Fibroblast of skin of scalp (primary cell): ENCODE results near the gene M1AP. TPM values are rescaled to one million over a fixed set of nuclear protein-coding genes. Genes with fewer than 3 reads are reported as not detected.

Experiments
- DNase-seq: peaks from one replicate; pipeline ENCODE4 v3.0.0-alpha.2; 2013
- polyA plus RNA-seq, 2 experiments: library from polyadenylated mRNA; unstranded; fragments of 120-200 nt; gene quantifications; one replicate each; pipeline ENCODE4 v1.2.1, GENCODE V29; 2013; ENCODE audit not compliant: insufficient read length in 2 of 2

The M1AP gene
- polyA plus RNA-seq (2013, experiment 1 of 2; ENCODE audit: insufficient read length), result not detected
- not detected for polyA plus RNA-seq (2013, experiment 2 of 2; ENCODE audit: insufficient read length)

GRCh38 chr2:74648009-74648443, at the start of gene M1AP:
TSS of gene M1AP (minus strand) at chr2:74648330. CDS start at chr2:74640275, 8,055 bp downstream.
- no peak for DNase-seq

GRCh38 chr2:74696829-74697228, 48.7 kb upstream of the M1AP start:
- DNase-seq, result peak; percentile 51

- no peak for DNase-seq
Measured at GRCh38 chr2:74695663-74696062, 47.5 kb upstream of the M1AP start.

GRCh38 chr2:74694281-74694680, 46.2 kb upstream of the M1AP start:
- no peak for DNase-seq

GRCh38 chr2:74693668-74694067, 45.5 kb upstream of the M1AP start:
- no peak for DNase-seq

GRCh38 chr2:74693213-74693612, 45.1 kb upstream of the M1AP start:
- DNase-seq, result no peak

- no peak for DNase-seq
Measured at GRCh38 chr2:74691929-74692328, 43.8 kb upstream of the M1AP start.

- DNase-seq, result peak; percentile 66
Measured at GRCh38 chr2:74690571-74690970, 42.4 kb upstream of the M1AP start.

GRCh38 chr2:74689671-74690070, 41.5 kb upstream of the M1AP start:
- no peak for DNase-seq

- no peak for DNase-seq
Measured at GRCh38 chr2:74688881-74689280, 40.8 kb upstream of the M1AP start.

- DNase-seq, result no peak
Measured at GRCh38 chr2:74685408-74685807, 37.3 kb upstream of the M1AP start.

GRCh38 chr2:74682501-74682900, 34.4 kb upstream of the M1AP start:
- no peak for DNase-seq

- no peak for DNase-seq
Measured at GRCh38 chr2:74679615-74680014, 31.5 kb upstream of the M1AP start.

- DNase-seq, result no peak
Measured at GRCh38 chr2:74676331-74676730, 28.2 kb upstream of the M1AP start.

- DNase-seq, result no peak
Measured at GRCh38 chr2:74675090-74675489, 27.0 kb upstream of the M1AP start.

GRCh38 chr2:74673826-74674528, 25.8 kb upstream of the M1AP start:
- DNase-seq, result no peak

GRCh38 chr2:74671479-74671878, 23.3 kb upstream of the M1AP start:
- DNase-seq, result peak; percentile 35

GRCh38 chr2:74670263-74670662, 22.1 kb upstream of the M1AP start:
- no peak for DNase-seq

- no peak for DNase-seq
Measured at GRCh38 chr2:74668087-74668486, 20.0 kb upstream of the M1AP start.

- no peak for DNase-seq
Measured at GRCh38 chr2:74659462-74659861, 11.3 kb upstream of the M1AP start.

- peak; percentile 60 for DNase-seq
Measured at GRCh38 chr2:74658516-74658915, 10.4 kb upstream of the M1AP start.

- DNase-seq, result no peak
Measured at GRCh38 chr2:74655579-74655978, 7.4 kb upstream of the M1AP start.

GRCh38 chr2:74653985-74654882, 6.1 kb upstream of the M1AP start, which contains the start of gene SEMA4F:
TSS of gene SEMA4F (plus strand) at chr2:74654247. CDS start at chr2:74654377, 130 bp downstream.
- peak; percentile 93 for DNase-seq

GRCh38 chr2:74653589-74653984, 5.5 kb upstream of the M1AP start:
- no peak for DNase-seq
